Fibroblast of mammary gland (primary cell): ENCODE results near the gene RNF40.
"Not testable (repeated sequence)": the region's sequence is repeated elsewhere in the genome, so short reads cannot be mapped to it uniquely, and the experiment has no call there.

Experiments
- DNase-seq: peaks from one replicate; pipeline ENCODE4 v3.0.0-alpha.2; 2010; ENCODE audit warnings: low read depth
- H3K4me3 ChIP-seq: 2 replicates; pipeline ENCODE4 v1.5.1; 2011; ENCODE audit warnings: low read depth, mild to moderate bottlenecking, low read length, moderate library complexity; ENCODE audit not compliant: control insufficient read depth
- CTCF ChIP-seq: conservative IDR thresholded peaks from 2 replicates; pipeline ENCODE4 v1.5.1; 2011; ENCODE audit warnings: low read depth, low read length, inconsistent platforms; ENCODE audit not compliant: control insufficient read depth, insufficient read depth

Gene RNF40

GRCh38 chr16:30802936-30803335 is 40.8 kb downstream of the RNF40 start:
- no peak for TF ChIP-seq CTCF
- no peak overlapping the region for H3K4me3 ChIP-seq
- no peak for DNase-seq

GRCh38 chr16:30805056-30805369 is 42.9 kb downstream of the RNF40 start:
- no peak for TF ChIP-seq CTCF
- DNase-seq: no peak
- H3K4me3 ChIP-seq: peak overlapping the region; percentile 73

- peak overlapping the region; percentile 73 for H3K4me3 ChIP-seq
- no peak for TF ChIP-seq CTCF
- peak; percentile 74 for DNase-seq
Observed at GRCh38 chr16:30805370-30806169, 43.4 kb downstream of the RNF40 start.

- DNase-seq: no peak
- no peak for TF ChIP-seq CTCF
- H3K4me3 ChIP-seq: no peak overlapping the region
Observed at GRCh38 chr16:30808146-30808545, 46.0 kb downstream of the RNF40 start.

GRCh38 chr16:30808890-30809426 is 46.8 kb downstream of the RNF40 start:
- DNase-seq, H3K4me3 ChIP-seq: not testable (repeated sequence)

GRCh38 chr16:30809675-30810074 is 47.6 kb downstream of the RNF40 start:
- H3K4me3 ChIP-seq, DNase-seq: not testable (repeated sequence)

- DNase-seq: no peak
- TF ChIP-seq CTCF: no peak
- peak overlapping the region; percentile 42 for H3K4me3 ChIP-seq
Observed at GRCh38 chr16:30813821-30814189, 51.7 kb downstream of the RNF40 start.

GRCh38 chr16:30816769-30817168 is 54.6 kb downstream of the RNF40 start:
- no peak for TF ChIP-seq CTCF
- DNase-seq: no peak

More at GRCh38 chr16:30816769-30817168, 54.6 kb downstream of the RNF40 start:
- H3K4me3 ChIP-seq: no peak overlapping the region
